ENCODE results near the gene MS4A10. TPM values are rescaled to one million over a fixed set of nuclear protein-coding genes. Genes with fewer than 3 reads are reported as not detected.
A peak's percentile ranks its signal among the peaks of the same experiment; 100 is the strongest.

MS4A10 gene
- total RNA-seq, 1 donor from 2014 or later: not detected

DNA sequence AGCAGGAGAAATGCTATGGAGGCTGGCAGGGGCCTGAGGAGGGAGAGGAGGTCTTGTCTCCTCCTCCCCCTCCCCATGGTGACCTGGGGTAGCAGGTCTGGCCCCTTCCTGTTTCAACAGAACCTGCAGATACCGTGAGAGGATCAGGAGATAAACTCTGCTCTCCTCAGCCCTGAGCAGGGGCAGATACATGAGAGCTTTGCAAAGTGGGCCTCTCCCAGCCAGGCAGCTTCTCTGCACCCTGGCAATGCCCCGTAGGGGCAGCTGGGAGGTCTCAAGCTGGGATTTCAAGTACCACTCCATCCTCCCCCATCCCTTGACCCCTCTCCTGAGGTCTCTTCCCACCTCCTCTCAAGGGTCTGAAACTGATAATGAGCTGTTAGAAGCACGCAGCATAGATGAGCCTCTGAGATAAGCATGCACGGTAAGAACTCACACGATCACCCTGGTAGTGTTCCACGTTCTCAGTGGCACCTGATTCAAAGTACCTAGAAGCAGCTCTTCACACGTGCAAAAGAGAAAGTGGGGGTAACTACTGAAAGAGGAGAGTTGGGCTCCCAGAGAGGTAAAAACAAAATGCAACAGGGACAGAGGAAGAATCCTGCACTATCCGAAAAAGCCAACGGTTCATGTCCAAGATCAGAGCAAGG lies 51.9 kb downstream of the MS4A10 start:
- no peaks in the 10 kb centered on the region for H3K36me3 Mint-ChIP-seq (ENCODE audit: unreplicated experiment)
- H3K27ac Mint-ChIP-seq (ENCODE audit: unreplicated experiment): no peak overlapping the region
- no peak overlapping the region for H3K4me3 Mint-ChIP-seq (ENCODE audit: unreplicated experiment)
- DNase-seq: no peak
- H3K4me1 Mint-ChIP-seq (ENCODE audit: low read depth, unreplicated experiment): peaks cover 11% of the 10 kb centered on the region
- H3K27me3 Mint-ChIP-seq (ENCODE audit: unreplicated experiment): peaks cover 5% of the 10 kb centered on the region
- TF ChIP-seq, protein P1, sequence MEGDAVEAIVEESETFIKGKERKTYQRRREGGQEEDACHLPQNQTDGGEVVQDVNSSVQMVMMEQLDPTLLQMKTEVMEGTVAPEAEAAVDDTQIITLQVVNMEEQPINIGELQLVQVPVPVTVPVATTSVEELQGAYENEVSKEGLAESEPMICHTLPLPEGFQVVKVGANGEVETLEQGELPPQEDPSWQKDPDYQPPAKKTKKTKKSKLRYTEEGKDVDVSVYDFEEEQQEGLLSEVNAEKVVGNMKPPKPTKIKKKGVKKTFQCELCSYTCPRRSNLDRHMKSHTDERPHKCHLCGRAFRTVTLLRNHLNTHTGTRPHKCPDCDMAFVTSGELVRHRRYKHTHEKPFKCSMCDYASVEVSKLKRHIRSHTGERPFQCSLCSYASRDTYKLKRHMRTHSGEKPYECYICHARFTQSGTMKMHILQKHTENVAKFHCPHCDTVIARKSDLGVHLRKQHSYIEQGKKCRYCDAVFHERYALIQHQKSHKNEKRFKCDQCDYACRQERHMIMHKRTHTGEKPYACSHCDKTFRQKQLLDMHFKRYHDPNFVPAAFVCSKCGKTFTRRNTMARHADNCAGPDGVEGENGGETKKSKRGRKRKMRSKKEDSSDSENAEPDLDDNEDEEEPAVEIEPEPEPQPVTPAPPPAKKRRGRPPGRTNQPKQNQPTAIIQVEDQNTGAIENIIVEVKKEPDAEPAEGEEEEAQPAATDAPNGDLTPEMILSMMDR (IDR thresholded peaks at IDR 0.05; ENCODE audit: partially characterized antibody, unreplicated experiment): no peak
- peaks cover 9% of the 10 kb centered on the region for H3K9me3 Mint-ChIP-seq (ENCODE audit: unreplicated experiment)

DNA sequence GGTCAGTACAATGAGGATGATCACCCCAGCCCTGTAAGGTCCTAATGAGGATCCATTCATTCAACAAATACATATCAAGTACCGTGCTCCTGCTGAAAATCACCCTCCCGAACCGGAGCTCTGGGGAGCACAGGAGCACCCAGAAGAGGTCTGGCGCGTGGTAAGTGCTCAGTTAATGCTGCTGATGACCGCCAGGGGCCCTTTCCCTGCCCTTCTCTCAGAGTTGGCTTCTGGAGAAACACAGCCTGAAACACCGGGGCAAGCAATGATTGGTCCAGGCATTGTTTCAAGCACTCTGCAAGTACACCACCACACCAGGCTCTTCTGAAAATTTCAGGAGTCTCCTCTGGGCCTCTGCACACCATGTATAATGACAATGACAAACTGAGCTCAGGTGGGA lies 53.0 kb downstream of the MS4A10 start:
- Mint-ChIP-seq H3K27ac (ENCODE audit: unreplicated experiment) (no peak overlapping the region), H3K27me3 (ENCODE audit: unreplicated experiment) (peaks cover 5% of the 10 kb centered on the region), H3K36me3 (ENCODE audit: unreplicated experiment) (no peaks in the 10 kb centered on the region), H3K4me3 (ENCODE audit: unreplicated experiment) (no peak overlapping the region), H3K4me1 (ENCODE audit: low read depth, unreplicated experiment) (peaks cover 18% of the 10 kb centered on the region), H3K9me3 (ENCODE audit: unreplicated experiment) (peaks cover 11% of the 10 kb centered on the region)
- TF ChIP-seq, protein P1 (IDR thresholded peaks at IDR 0.05; ENCODE audit: partially characterized antibody, unreplicated experiment): peak; percentile 35
- no peak for DNase-seq

DNA sequence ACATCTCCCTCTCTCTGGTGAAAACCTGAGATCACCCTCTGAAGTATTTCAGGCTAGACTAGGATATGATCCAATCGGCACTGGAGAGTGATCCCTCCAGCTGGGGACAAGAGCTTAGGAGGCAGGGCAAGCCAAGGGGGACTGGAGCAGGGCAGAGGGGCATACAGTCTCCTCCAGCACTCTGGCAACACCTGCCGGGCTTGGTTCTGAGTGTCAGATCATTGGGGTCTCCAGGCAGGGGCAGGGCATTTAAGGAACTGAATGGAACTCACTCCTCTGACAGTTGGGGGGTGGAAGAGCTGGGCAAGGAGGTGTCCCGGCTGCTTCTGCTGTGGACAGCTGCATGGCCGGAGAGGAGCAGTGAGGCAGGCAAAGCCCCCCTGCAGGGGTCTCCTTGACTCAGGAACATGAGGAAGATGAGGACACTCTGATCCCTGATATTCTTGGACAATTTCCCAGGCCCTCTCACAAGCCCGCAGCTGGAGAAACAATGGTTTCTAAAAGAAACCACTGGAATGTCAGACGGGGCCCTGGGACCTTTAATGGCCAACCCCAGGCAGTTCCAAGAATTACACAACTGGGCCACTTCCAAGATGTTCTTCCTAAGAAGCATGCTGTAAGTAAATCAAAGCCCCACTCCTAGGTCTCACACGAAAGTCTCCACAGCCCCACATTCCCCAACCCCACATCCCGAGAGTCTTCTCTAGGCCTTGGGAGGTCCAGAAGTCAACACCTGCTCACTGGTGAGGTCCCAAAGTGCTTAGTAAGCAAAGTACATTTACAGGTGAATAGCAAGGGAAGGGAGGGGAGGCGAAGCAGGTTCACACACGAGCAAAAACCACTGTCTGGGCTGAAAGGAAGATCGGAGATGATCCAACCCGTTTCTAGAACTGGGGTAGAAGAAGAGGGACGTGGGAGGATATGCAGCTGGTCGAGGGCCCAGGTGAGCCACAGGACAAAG lies 55.6 kb downstream of the MS4A10 start:
- no peak overlapping the region for H3K27ac Mint-ChIP-seq (ENCODE audit: unreplicated experiment)
- TF ChIP-seq, protein P1 (IDR thresholded peaks at IDR 0.05; ENCODE audit: partially characterized antibody, unreplicated experiment): no peak

DNA sequence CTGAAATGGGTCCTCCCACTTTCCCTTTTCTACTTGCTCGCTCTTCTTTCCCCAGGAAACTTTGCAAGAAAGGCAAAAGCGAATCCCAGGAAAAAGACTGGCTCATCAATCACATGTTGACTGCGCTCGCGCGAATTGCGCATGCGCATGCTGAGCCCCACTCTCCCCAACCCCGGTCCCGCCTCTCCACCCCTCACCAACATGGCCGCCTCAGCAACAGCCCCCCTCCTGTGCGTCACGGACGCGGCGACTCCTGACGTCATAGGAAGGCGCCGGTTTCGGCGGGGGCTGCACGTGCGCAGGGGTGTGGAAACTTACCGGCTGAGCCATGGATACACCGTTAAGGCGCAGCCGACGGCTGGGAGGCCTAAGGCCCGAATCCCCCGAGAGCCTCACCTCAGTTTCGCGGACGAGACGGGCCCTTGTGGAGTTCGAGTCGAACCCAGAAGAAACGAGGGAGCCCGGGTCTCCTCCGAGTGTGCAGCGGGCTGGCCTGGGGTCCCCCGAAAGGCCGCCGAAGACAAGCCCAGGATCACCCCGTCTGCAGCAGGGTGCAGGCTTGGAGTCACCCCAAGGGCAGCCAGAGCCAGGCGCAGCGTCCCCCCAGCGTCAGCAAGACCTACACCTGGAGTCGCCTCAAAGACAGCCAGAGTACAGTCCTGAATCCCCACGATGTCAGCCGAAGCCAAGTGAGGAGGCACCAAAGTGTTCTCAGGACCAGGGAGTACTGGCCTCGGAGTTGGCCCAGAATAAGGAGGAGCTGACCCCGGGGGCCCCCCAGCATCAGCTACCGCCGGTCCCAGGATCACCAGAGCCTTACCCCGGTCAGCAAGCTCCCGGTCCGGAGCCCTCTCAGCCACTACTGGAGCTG lies 56.9 kb downstream of the MS4A10 start, which contains the start of gene CCDC86:
Gene CCDC86, plus strand, starts transcription at position 317 of the 871 bp plus-strand sequence. Its CDS starts 12 bp downstream, at position 329.
- peaks cover 8% of the 10 kb centered on the region for H3K27me3 Mint-ChIP-seq (ENCODE audit: unreplicated experiment)
- no peaks in the 10 kb centered on the region for H3K36me3 Mint-ChIP-seq (ENCODE audit: unreplicated experiment)
- H3K4me3 Mint-ChIP-seq (ENCODE audit: unreplicated experiment): peak within 1 kb of the TSS; percentile 88
- H3K9me3 Mint-ChIP-seq (ENCODE audit: unreplicated experiment): peaks cover 11% of the 10 kb centered on the region
- H3K27ac Mint-ChIP-seq (ENCODE audit: unreplicated experiment): peak within 1 kb of the TSS; percentile 90
- peak; percentile 99 for DNase-seq
- peaks cover 30% of the 10 kb centered on the region for H3K4me1 Mint-ChIP-seq (ENCODE audit: low read depth, unreplicated experiment)
- TF ChIP-seq, protein P1 (IDR thresholded peaks at IDR 0.05; ENCODE audit: partially characterized antibody, unreplicated experiment): no peak

More for the DNA sequence above, 55.6 kb downstream of the MS4A10 start:
- Mint-ChIP-seq H3K4me1 (ENCODE audit: low read depth, unreplicated experiment) (peaks cover 30% of the 10 kb centered on the region), H3K27me3 (ENCODE audit: unreplicated experiment) (peaks cover 8% of the 10 kb centered on the region), H3K4me3 (ENCODE audit: unreplicated experiment) (peak overlapping the region; percentile 53), H3K36me3 (ENCODE audit: unreplicated experiment) (no peaks in the 10 kb centered on the region), H3K9me3 (ENCODE audit: unreplicated experiment) (peaks cover 11% of the 10 kb centered on the region)
- DNase-seq: no peak
